Skeletal muscle tissue (tissue), 4 donors: Measurements from ENCODE around the gene PDE3B. TPM values are rescaled to one million over a fixed set of nuclear protein-coding genes. Genes with fewer than 3 reads are reported as not detected.
"Not testable (repeated sequence)": the region's sequence is repeated elsewhere in the genome, so short reads cannot be mapped to it uniquely, and the experiment has no call there.

Experiments used
- H3K27ac ChIP-seq: one replicate; pipeline ENCODE4 v1.7.0; 2013; ENCODE audit warnings: mild to moderate bottlenecking, low read depth, low read length, inconsistent platforms
- H3K27me3 ChIP-seq, 3 donors: one replicate each; pipeline ENCODE4 v1.7.0; 2013; ENCODE audit warnings: low read length in 3 of 3; ENCODE audit not compliant: control insufficient read depth in 3 of 3, insufficient read depth in 3 of 3
- H3K36me3 ChIP-seq, 3 donors: one replicate each; pipeline ENCODE4 v1.7.0; 2013; ENCODE audit warnings: low read length in 3 of 3; ENCODE audit not compliant: control insufficient read depth in 3 of 3, insufficient read depth in 3 of 3
- H3K4me1 ChIP-seq, 3 donors: one replicate each; pipeline ENCODE4 v1.7.0; 2013; ENCODE audit warnings: low read length in 3 of 3, mild to moderate bottlenecking in 3 of 3; ENCODE audit not compliant: control insufficient read depth in 3 of 3, insufficient read depth in 3 of 3
- H3K4me3 ChIP-seq, 3 donors: one replicate each; pipeline ENCODE4 v1.7.0; 2013; ENCODE audit warnings: low read length in 3 of 3
- H3K9ac ChIP-seq, 3 donors: one replicate each; pipeline ENCODE4 v1.7.0; 2013; ENCODE audit warnings: low read length in 3 of 3, mild to moderate bottlenecking in 3 of 3, moderate library complexity in 2 of 3, low read depth in 1 of 3
- H3K9me3 ChIP-seq, 3 donors: one replicate each; pipeline ENCODE4 v1.7.0; 2013; ENCODE audit warnings: low read length in 3 of 3; ENCODE audit not compliant: control insufficient read depth in 3 of 3
- total RNA-seq: library from RNA; depleted of rRNA; stranded (reverse); fragments of >200 nt; gene quantifications from one replicate; pipeline ENCODE4 v1.2.3, GENCODE V29; 2014
- donor health status: Osteomylitis.

PDE3B gene
- total RNA-seq, 1 donor from 2014 or later = 5.2 TPM

DNA sequence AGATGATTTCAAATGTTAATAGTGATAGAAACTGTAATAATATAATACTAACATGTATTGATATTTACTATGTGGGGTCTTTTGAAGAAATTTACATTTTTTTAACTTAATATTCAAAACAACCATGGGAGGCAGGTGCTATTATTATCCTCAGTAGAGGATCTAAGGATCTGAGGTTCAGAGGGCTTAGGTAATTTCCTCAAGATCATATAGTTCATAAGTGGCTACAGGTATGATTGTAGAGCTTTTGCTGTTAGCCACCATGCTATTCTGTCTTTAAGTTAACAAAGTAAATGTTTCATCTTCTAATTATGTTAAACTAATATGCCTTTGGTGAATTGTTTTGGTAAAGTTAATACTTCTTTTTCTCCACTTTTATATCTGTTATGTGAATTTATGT, 83.6 kb downstream of the PDE3B start:
- H3K27ac ChIP-seq = no peak overlapping the region
- H3K9me3 ChIP-seq = no peaks in the 10 kb centered on the region
- no peaks in the 10 kb centered on the region for H3K27me3 ChIP-seq
- H3K36me3 ChIP-seq = no peaks in the 10 kb centered on the region
- H3K4me3 ChIP-seq = no peak overlapping the region
- H3K4me1 ChIP-seq = no peaks in the 10 kb centered on the region
- H3K9ac ChIP-seq = no peak overlapping the region

DNA sequence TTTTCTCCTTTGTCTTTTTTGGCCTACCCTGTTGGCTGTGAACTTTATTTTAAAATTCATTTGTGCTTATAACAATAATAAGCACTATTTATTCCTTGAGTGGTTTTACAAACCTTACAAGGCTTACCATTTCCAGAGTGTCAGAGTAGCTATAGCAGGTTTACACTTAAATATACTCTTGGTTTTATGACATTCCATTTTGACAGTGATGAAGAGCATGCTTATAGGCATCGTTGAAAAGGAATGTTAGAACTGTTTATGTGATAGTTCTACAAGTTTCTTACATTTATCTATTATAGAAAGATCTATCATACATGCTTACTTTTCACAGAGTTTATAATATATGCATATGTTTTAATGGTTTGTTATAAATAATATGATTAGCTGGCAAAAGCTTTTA, 84.1 kb downstream of the PDE3B start:
- Histone ChIP-seq H3K4me1 (no peaks in the 10 kb centered on the region), H3K9me3 (no peaks in the 10 kb centered on the region)

DNA sequence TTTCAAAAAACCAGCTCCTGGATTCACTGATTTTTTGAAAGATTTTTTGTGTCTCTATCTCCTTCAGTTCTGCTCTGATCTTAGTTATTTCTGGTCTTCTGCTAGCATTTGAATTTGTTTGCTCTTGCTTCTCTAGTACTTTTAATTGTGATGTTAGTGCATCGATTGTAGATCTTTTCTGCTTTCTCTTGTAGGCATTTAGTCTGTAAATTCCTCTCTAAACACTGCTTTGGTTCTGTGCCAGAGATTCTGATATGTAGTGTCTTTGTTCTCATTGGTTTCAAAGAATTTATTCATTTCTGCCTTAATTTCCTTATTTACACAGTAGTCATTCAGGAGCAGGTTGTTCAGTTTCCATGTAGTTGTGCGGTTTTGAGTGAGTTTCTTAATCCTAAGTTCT, 96.9 kb downstream of the PDE3B start:
- H3K9me3 ChIP-seq, H3K27ac ChIP-seq, H3K4me3 ChIP-seq, H3K27me3 ChIP-seq, H3K4me1 ChIP-seq, H3K9ac ChIP-seq, H3K36me3 ChIP-seq: not testable (repeated sequence)

More for the DNA sequence above, 84.1 kb downstream of the PDE3B start:
- no peaks in the 10 kb centered on the region for H3K36me3 ChIP-seq
- H3K4me3 ChIP-seq = no peak overlapping the region
- H3K27ac ChIP-seq = no peak overlapping the region
- H3K9ac ChIP-seq = no peak overlapping the region
- H3K27me3 ChIP-seq = no peaks in the 10 kb centered on the region

DNA sequence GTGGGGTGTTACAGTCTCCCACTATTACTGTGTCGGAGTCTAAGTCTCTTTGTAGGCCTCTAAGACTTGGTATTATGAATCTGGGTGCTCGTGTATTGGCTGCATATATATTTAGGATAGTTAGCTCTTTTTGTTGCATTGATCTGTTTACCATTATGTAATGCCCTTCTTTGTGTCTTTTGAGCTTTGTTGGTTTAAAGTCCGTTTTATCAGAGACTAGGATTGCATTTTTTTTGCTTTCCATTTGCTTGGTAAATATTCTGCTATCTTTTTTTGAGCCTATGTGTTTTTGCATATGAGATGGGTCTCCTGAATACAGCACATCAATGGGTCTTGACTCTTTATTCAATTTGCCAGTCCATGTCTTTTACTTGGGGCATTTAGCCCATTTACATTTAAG, 97.6 kb downstream of the PDE3B start:
- Histone ChIP-seq H3K27ac (no peak overlapping the region), H3K4me1 (no peaks in the 10 kb centered on the region), H3K9me3 (no peaks in the 10 kb centered on the region), H3K9ac (no peak overlapping the region), H3K36me3 (no peaks in the 10 kb centered on the region), H3K4me3 (no peak overlapping the region), H3K27me3 (no peaks in the 10 kb centered on the region)

DNA sequence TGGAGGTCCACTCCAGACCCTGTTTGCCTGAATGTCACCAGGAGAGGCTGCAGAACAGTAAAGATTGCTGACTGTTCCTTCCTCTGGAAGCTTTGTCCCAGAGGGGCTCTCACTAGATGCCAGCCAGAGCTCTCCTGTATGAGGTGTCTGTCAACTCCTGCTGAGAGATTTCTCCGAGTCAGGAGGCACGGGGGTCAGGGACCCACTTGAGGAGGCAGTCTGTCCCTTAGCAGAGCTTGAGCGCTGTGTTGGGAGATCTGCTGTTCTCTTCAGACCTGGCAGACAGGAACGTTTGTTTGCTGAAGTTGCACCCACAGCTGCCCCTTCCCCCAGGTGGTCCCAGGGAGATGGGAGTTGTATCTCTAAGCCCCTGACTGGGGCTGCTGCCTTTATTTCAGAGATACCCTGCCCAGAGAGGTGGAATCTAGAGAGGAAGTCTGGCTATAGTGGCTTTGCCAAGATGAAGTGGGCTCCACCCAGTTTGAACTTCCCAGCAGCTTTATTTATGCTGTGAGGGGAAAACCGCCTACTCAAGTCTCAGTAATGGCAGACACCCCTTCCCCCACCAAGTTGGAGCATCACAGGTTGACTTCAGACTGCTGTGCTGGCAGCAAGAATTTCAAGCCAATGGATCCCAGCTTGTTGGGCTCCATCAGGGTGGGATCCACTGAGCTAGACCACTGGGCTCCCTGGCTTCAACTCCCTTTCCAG, 99.4 kb downstream of the PDE3B start:
- no peaks in the 10 kb centered on the region for H3K36me3 ChIP-seq
- H3K4me3 ChIP-seq = no peak overlapping the region
- no peaks in the 10 kb centered on the region for H3K27me3 ChIP-seq
- no peaks in the 10 kb centered on the region for H3K4me1 ChIP-seq
- no peak overlapping the region for H3K9ac ChIP-seq
- H3K27ac ChIP-seq = no peak overlapping the region
- no peaks in the 10 kb centered on the region for H3K9me3 ChIP-seq

DNA sequence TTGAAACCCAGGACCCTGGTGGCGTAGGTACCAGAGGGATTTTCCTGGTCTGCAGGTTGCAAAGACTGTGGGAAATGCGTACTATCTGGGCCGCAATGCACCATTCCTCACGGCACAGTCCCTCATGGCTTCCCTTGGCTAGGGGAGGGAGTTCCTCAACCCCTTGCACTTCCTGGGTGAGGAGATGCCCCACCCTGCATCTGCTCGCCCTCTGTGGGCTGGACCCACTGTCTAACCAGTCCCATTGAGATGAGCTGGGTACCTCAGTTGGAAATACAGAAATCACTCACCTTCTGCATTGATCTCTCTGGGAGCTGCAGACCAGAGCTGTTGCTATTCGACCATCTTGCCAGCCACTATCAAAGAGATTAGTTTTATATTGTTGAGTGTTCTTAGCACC, 100.1 kb downstream of the PDE3B start:
- H3K27me3 ChIP-seq, H3K4me1 ChIP-seq, H3K9ac ChIP-seq, H3K4me3 ChIP-seq, H3K27ac ChIP-seq, H3K9me3 ChIP-seq, H3K36me3 ChIP-seq: not testable (repeated sequence)

DNA sequence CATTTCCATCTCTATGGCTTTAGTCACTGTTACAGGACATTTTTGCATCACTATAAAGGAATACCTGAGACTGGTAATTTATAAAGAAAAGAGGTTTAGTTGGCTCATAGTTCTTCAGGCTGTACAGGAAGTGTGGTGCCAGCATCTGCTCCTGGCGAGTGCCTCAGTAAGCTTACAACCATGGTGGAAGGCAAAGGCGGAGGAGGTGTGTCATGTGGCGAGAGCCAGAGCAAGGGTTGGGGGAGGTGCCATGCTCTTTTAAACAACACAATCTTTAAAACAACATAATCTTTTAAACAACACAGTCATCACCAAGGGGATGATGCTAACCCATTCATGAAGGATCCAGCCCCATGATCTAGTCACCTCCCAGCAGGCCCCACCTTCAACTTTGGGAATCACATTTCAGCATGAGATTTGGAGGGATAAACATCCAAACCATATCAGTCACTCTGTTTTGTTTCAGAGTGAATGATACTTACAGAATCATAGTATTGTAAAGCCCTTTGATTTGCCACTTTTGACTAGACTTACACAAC, 103.3 kb downstream of the PDE3B start:
- Histone ChIP-seq H3K36me3 (no peaks in the 10 kb centered on the region), H3K27ac (no peak overlapping the region), H3K4me3 (no peak overlapping the region), H3K4me1 (no peaks in the 10 kb centered on the region), H3K27me3 (no peaks in the 10 kb centered on the region), H3K9ac (no peak overlapping the region), H3K9me3 (no peaks in the 10 kb centered on the region)

DNA sequence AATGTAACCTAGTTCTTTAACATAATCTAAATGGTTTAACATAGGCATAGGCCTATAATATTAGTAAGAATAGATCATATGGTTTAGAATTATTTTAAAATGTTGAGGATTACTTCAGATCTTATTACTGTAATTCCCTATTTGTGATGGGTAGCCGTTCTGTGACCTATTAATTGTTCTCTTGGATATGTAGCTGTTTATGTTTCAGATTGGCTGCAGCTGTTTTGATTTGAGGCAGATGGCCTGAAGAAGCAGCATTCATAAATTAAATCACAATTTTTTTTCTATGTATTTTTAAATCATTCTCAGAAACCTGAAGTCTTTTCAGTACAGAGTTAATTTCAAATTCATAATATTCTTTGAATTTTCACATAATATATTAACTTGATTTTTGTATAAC, 104.5 kb downstream of the PDE3B start:
- Histone ChIP-seq H3K4me1 (no peaks in the 10 kb centered on the region), H3K27ac (no peak overlapping the region)

DNA sequence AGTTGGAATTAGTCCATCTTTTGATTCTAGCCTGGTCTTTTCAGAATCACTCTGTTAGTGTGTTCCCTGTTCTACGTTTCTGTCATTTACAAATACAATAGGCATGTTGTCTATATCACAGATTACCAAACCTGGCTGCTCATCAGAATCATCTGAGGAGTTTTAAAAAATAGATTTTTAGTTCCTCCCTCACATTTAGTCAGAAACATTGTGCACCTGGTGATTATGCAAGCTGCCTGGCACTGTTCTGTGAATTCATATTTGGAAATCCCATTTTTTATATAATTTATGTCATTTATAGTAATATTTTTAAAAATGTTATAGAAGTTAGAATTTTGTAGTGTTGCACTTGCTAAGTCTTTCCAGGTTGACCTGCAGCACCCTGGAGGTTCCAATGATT, 107.3 kb downstream of the PDE3B start:
- Histone ChIP-seq H3K9me3 (no peaks in the 10 kb centered on the region), H3K27me3 (no peaks in the 10 kb centered on the region), H3K4me3 (no peak overlapping the region), H3K9ac (no peak overlapping the region), H3K27ac (no peak overlapping the region), H3K36me3 (no peaks in the 10 kb centered on the region), H3K4me1 (no peaks in the 10 kb centered on the region)

More for the DNA sequence above, 104.5 kb downstream of the PDE3B start:
- no peak overlapping the region for H3K9ac ChIP-seq
- no peaks in the 10 kb centered on the region for H3K36me3 ChIP-seq
- no peaks in the 10 kb centered on the region for H3K9me3 ChIP-seq
- H3K4me3 ChIP-seq = no peak overlapping the region
- H3K27me3 ChIP-seq = no peaks in the 10 kb centered on the region

DNA sequence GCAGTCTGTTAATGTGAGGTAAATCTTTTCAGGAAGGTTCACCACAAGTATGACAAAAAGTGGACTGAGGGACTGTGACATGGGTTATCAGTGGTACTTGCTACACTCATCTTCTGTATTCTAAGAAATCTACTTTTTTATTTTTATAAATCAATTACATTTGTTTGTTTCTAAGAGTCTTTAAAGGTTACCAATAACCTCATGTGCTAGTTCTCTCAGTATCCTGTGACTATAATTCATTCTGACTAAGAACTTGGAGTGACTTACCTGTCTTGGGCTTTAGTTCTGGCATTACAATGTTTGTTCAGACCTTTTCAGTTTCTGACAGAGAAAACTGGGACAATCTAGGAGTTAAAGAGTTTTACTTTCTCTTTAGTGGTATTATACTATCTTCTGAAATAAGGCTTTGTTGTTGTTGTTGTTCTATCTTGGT, 108.4 kb downstream of the PDE3B start:
- Histone ChIP-seq H3K4me3 (no peak overlapping the region), H3K36me3 (no peaks in the 10 kb centered on the region), H3K9me3 (no peaks in the 10 kb centered on the region), H3K4me1 (no peaks in the 10 kb centered on the region), H3K27ac (no peak overlapping the region), H3K27me3 (no peaks in the 10 kb centered on the region), H3K9ac (no peak overlapping the region)
